DOHH2 (cell line): ENCODE data around the gene B3GAT2.

Experiments
- EZH2phosphoT487 ChIP-seq: fragments of 200-600 bp; sonication (generic); IDR thresholded peaks from 2 replicates; pipeline ENCODE4 v1.6.1; 2017; ENCODE audit warnings: borderline replicate concordance, mild to moderate bottlenecking, antibody characterized with exemption, low read length, moderate library complexity, mixed read lengths
- TF ChIP-seq, protein P1 (sequence below): fragments of 200-600 bp; sonication (generic); IDR thresholded peaks from one replicate; pipeline ENCODE4 v1.5.1; 2014; ENCODE audit warnings: antibody characterized with exemption, mild to moderate bottlenecking, low read depth, low read length; ENCODE audit not compliant: poor library complexity, severe bottlenecking

DNA sequence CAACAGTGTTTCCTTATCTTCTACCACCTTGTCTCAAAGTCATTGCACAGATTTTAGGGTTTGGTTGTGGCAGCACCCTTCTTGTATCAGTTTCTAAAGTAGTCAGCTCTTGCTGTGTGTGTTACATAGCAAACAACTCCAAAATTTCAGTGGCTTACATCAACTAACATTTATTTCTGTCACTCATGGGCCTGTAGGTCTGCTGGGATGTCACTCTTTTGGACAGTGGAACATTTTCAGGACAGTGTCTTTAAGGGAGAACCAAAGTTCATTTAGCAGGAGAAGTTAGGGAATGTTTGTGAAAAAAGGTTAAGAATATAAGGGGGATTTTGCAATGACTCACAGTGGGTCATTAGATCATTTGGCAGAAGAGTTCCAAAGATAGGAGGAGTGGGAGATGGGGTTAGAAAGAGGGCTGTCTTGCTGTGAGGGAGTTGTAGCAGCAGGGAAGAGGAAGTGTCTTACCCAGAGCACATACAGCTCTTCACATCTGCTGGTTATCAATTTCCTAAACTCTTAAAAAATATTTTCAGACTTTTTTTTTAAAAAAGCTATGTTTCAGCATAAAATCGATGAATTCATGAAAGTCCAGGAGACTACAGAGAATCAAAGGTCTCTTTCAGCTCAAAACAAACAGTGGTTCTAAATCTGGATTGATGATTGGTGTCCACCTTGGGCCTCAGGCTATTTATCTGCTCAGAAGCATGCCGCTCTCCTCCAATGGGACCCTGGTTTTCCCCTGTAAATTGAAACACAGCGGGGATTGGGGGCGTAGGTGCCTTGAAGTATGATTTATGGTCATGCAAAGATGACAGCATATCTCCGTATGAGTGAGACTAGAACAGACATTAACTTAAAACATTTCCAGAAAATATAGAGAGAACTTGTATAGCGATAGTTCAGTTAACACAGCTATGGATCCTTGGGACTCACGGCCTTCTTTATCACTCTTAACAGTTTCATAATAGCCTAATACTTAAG, 117.3 kb downstream of the B3GAT2 start:
- TF ChIP-seq, protein P1, sequence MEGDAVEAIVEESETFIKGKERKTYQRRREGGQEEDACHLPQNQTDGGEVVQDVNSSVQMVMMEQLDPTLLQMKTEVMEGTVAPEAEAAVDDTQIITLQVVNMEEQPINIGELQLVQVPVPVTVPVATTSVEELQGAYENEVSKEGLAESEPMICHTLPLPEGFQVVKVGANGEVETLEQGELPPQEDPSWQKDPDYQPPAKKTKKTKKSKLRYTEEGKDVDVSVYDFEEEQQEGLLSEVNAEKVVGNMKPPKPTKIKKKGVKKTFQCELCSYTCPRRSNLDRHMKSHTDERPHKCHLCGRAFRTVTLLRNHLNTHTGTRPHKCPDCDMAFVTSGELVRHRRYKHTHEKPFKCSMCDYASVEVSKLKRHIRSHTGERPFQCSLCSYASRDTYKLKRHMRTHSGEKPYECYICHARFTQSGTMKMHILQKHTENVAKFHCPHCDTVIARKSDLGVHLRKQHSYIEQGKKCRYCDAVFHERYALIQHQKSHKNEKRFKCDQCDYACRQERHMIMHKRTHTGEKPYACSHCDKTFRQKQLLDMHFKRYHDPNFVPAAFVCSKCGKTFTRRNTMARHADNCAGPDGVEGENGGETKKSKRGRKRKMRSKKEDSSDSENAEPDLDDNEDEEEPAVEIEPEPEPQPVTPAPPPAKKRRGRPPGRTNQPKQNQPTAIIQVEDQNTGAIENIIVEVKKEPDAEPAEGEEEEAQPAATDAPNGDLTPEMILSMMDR = no peak
- no peak for TF ChIP-seq EZH2phosphoT487
